ENCODE measurements around the gene BCL2L14. TPM values are rescaled to one million over a fixed set of nuclear protein-coding genes. Genes with fewer than 3 reads are reported as not detected.

BCL2L14 gene
- total and polyA plus RNA-seq, 4 experiments from 2014 or later: 0.41 to 1.9 (median 1.5) TPM

DNA sequence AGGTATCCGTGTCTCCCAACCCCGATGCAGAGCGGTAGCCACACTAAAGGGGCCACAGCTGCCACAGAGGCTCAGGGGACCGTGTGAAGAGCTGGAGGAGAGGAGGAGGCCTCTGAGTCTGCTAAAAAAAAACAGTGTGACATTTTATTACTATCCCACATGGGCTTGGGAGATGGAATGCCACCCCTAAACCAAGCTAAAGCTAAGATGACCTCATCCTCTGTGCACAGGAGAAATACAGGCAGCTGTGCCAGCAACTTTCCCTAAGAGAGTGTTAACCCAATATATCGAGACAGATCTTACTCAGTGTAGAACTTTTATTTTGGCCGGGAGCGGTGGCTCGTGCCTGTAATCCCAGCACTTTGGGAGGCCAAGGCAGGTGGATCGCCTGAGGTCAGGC lies 18.0 kb downstream of the BCL2L14 start:
- Mint-ChIP-seq H3K4me1 (no peaks in the 10 kb centered on the region), H3K4me3 (no peak overlapping the region), H3K27ac (no peak overlapping the region), H3K27me3 (peaks cover 0 to 5% of the 10 kb centered on the region in 2 donors), H3K9me3 (no peaks in the 10 kb centered on the region), H3K36me3 (no peaks in the 10 kb centered on the region)
- POLR2A ChIA-PET (ENCODE audit: partially characterized antibody): no interaction called here
- intact Hi-C loops (cut with micrococcal nuclease): no loop called here
- Histone ChIP-seq H3K9me3 (ENCODE audit: control insufficient read depth in 1 of 2, low read length in 2 of 2) (no peaks in the 10 kb centered on the region), H3K27ac (ENCODE audit: low read depth, low read length) (no peak overlapping the region), H3K4me3 (ENCODE audit: low read length in 2 of 2) (no peak overlapping the region), H3K27me3 (ENCODE audit: insufficient read depth, low read length) (no peaks in the 10 kb centered on the region), H3K36me3 (ENCODE audit: insufficient read depth, low read length) (no peaks in the 10 kb centered on the region), H3K4me1 (ENCODE audit: insufficient read depth, low read length) (no peaks in the 10 kb centered on the region)
- CTCF ChIA-PET (ENCODE audit: partially characterized antibody): interaction anchor here (0.9 kb wide), 1 partner anchor 239 kb away, joined by 3 read pairs; no protein-coding TSS in a partner anchor
- DNase-seq: no peak

GRCh38 chr12:12091071-12091470 lies 20.3 kb downstream of the BCL2L14 start:
- CTCF ChIA-PET (ENCODE audit: partially characterized antibody): no interaction called here
- POLR2A ChIA-PET (ENCODE audit: partially characterized antibody): no interaction called here
- Mint-ChIP-seq H3K4me1 (no peaks in the 10 kb centered on the region), H3K27ac (no peak overlapping the region), H3K27me3 (peaks cover 0 to 5% of the 10 kb centered on the region in 2 donors), H3K9me3 (no peaks in the 10 kb centered on the region), H3K4me3 (no peak overlapping the region), H3K36me3 (no peaks in the 10 kb centered on the region)
- no peaks in the 10 kb centered on the region for H3K27me3 ChIP-seq (ENCODE audit: insufficient read depth, low read length)
- H3K9me3 ChIP-seq (ENCODE audit: control insufficient read depth in 1 of 2, low read length in 2 of 2): no peaks in the 10 kb centered on the region
- no peak for DNase-seq
- intact Hi-C loops (cut with micrococcal nuclease): no loop called here
- H3K4me1 ChIP-seq (ENCODE audit: insufficient read depth, low read length): no peaks in the 10 kb centered on the region
- no peaks in the 10 kb centered on the region for H3K36me3 ChIP-seq (ENCODE audit: insufficient read depth, low read length)
- H3K4me3 ChIP-seq (ENCODE audit: low read length in 2 of 2): no peak overlapping the region
- no peak overlapping the region for H3K27ac ChIP-seq (ENCODE audit: low read depth, low read length)

- Histone ChIP-seq H3K36me3 (ENCODE audit: insufficient read depth, low read length) (no peaks in the 10 kb centered on the region), H3K27me3 (ENCODE audit: insufficient read depth, low read length) (no peaks in the 10 kb centered on the region), H3K27ac (ENCODE audit: low read depth, low read length) (no peak overlapping the region), H3K4me1 (ENCODE audit: insufficient read depth, low read length) (no peaks in the 10 kb centered on the region), H3K9me3 (ENCODE audit: control insufficient read depth in 1 of 2, low read length in 2 of 2) (no peaks in the 10 kb centered on the region), H3K4me3 (ENCODE audit: low read length in 2 of 2) (no peak overlapping the region)
- H3K4me3 Mint-ChIP-seq: no peak overlapping the region
- no peak overlapping the region for H3K27ac Mint-ChIP-seq
- H3K27me3 Mint-ChIP-seq: peaks cover 0 to 5% of the 10 kb centered on the region in 2 donors
- ChIA-PET POLR2A (ENCODE audit: partially characterized antibody) (interaction anchor here (0.6 kb wide), 1 partner anchor 361 kb away, joined by 3 read pairs; no protein-coding TSS in a partner anchor), CTCF (ENCODE audit: partially characterized antibody) (interaction anchor here (0.7 kb wide), 1 partner anchor 235 kb away, joined by 3 read pairs; no protein-coding TSS in a partner anchor)
- no peak for DNase-seq
- H3K9me3 Mint-ChIP-seq: no peaks in the 10 kb centered on the region
- no peaks in the 10 kb centered on the region for H3K4me1 Mint-ChIP-seq
- H3K36me3 Mint-ChIP-seq: no peaks in the 10 kb centered on the region
- intact Hi-C loops (cut with micrococcal nuclease): no loop called here
Measured at GRCh38 chr12:12091977-12092663, 21.4 kb downstream of the BCL2L14 start.

DNA sequence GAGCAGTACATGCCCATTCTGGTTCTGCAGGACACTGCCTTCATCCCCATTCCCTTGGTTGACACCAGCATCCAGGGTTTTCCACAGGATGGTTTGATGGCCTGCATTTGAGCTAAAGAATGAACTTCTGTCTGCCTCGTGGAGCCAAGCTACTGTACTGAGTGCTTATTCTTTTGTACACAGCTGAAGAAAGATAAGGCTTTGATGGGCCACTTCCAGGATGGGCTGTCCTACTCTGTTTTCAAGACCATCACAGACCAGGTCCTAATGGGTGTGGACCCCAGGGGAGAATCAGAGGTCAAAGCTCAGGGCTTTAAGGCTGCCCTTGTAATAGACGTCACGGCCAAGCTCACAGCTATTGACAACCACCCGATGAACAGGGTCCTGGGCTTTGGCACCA lies 23.7 kb downstream of the BCL2L14 start:
- Histone ChIP-seq H3K36me3 (ENCODE audit: insufficient read depth, low read length) (no peaks in the 10 kb centered on the region), H3K27me3 (ENCODE audit: insufficient read depth, low read length) (no peaks in the 10 kb centered on the region), H3K27ac (ENCODE audit: low read depth, low read length) (no peak overlapping the region), H3K9me3 (ENCODE audit: control insufficient read depth in 1 of 2, low read length in 2 of 2) (no peaks in the 10 kb centered on the region), H3K4me1 (ENCODE audit: insufficient read depth, low read length) (no peaks in the 10 kb centered on the region), H3K4me3 (ENCODE audit: low read length in 2 of 2) (no peak overlapping the region)
- H3K4me1 Mint-ChIP-seq: no peaks in the 10 kb centered on the region
- H3K9me3 Mint-ChIP-seq: no peaks in the 10 kb centered on the region
- intact Hi-C loops (cut with micrococcal nuclease): no loop called here
- H3K27ac Mint-ChIP-seq: peak overlapping the region in 1 of 7 donors; percentile 27
- peaks cover 0 to 1% of the 10 kb centered on the region in 2 donors for H3K36me3 Mint-ChIP-seq
- H3K4me3 Mint-ChIP-seq: no peak overlapping the region
- H3K27me3 Mint-ChIP-seq: peaks cover 0 to 5% of the 10 kb centered on the region in 2 donors
- ChIA-PET POLR2A (ENCODE audit: partially characterized antibody) (no interaction called here), CTCF (ENCODE audit: partially characterized antibody) (no interaction called here)
- DNase-seq: no peak

DNA sequence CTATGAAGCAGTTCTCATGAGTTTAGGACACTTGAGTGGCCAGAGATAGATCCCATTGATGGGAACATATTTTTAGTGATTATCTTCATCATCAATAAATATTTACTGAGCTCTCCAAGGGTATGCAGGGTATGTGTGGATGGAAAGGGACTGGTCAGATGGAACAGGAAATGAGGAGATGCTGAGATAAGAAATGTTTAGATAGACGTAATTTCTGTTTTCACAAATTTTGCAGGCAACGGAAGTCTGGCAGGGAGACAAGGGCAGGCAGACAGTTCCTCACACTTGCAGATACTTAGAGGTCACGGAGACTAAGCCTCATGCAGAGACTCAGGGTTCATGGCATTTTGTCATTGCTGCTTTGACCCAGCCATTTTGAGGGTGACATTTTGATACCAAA lies 24.3 kb downstream of the BCL2L14 start:
- POLR2A ChIA-PET (ENCODE audit: partially characterized antibody): no interaction called here
- intact Hi-C loops (cut with micrococcal nuclease): no loop called here

DNA sequence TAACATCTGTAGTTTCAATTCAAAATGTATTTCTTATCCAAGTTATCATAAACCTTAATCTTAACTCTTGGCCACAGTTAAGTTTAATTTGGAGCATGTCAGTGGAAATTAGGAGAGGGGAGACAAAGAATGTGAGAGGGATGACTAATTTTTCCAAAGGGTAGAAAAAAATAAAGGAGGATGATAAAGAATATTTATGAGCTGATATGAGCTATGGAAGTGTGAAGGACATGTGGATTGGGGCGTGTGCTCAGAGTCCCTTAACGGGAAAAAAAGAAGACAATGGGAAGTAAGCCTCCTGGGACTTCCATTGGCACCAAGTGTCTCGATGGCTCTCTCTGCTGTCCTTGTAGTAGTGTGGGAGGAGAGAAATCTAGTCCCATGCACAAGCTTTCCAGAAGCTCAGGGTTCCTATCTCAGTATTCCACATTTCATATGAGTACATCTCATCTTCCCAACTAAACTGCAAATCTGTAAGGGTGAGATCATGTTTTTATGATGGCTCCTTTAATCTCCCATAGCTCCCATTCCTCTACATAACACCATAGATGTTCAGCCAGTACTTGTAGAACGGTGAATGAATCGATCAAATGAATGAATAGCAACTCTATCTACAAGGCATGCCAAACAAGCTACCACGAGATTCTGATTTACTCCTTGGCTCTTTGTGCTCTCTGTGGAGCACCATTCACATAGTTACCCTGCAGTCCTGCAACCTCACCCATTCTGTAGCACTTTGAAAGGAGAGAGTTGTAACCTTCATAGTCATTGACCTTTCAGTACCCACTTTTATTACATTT lies 27.4 kb downstream of the BCL2L14 start:
- Mint-ChIP-seq H3K36me3 (peaks cover 4 to 7% of the 10 kb centered on the region in 2 donors), H3K9me3 (peaks cover 0 to 7% (median 2%) of the 10 kb centered on the region in 8 donors), H3K27me3 (no peaks in the 10 kb centered on the region), H3K4me3 (no peak overlapping the region), H3K27ac (no peak overlapping the region), H3K4me1 (no peaks in the 10 kb centered on the region)
- Histone ChIP-seq H3K4me1 (ENCODE audit: insufficient read depth, low read length) (no peaks in the 10 kb centered on the region), H3K27ac (ENCODE audit: low read depth, low read length) (no peak overlapping the region), H3K27me3 (ENCODE audit: insufficient read depth, low read length) (no peaks in the 10 kb centered on the region), H3K4me3 (ENCODE audit: low read length in 2 of 2) (no peak overlapping the region), H3K36me3 (ENCODE audit: insufficient read depth, low read length) (no peaks in the 10 kb centered on the region), H3K9me3 (ENCODE audit: control insufficient read depth in 1 of 2, low read length in 2 of 2) (no peaks in the 10 kb centered on the region)
- no peak for DNase-seq
- CTCF ChIA-PET (ENCODE audit: partially characterized antibody): no interaction called here
- POLR2A ChIA-PET (ENCODE audit: partially characterized antibody): no interaction called here
- intact Hi-C loops (cut with micrococcal nuclease): no loop called here

More for the DNA sequence above, 24.3 kb downstream of the BCL2L14 start:
- Histone ChIP-seq H3K4me1 (ENCODE audit: insufficient read depth, low read length) (no peaks in the 10 kb centered on the region), H3K36me3 (ENCODE audit: insufficient read depth, low read length) (no peaks in the 10 kb centered on the region), H3K27ac (ENCODE audit: low read depth, low read length) (no peak overlapping the region), H3K4me3 (ENCODE audit: low read length in 2 of 2) (no peak overlapping the region), H3K27me3 (ENCODE audit: insufficient read depth, low read length) (no peaks in the 10 kb centered on the region), H3K9me3 (ENCODE audit: control insufficient read depth in 1 of 2, low read length in 2 of 2) (no peaks in the 10 kb centered on the region)
- Mint-ChIP-seq H3K27me3 (peaks cover 0 to 4% of the 10 kb centered on the region in 2 donors), H3K4me3 (no peak overlapping the region), H3K36me3 (peaks cover 0 to 2% of the 10 kb centered on the region in 2 donors), H3K27ac (peak overlapping the region in 1 of 7 donors; percentile 86), H3K4me1 (no peaks in the 10 kb centered on the region), H3K9me3 (no peaks in the 10 kb centered on the region)
- no peak for DNase-seq
- CTCF ChIA-PET (ENCODE audit: partially characterized antibody): no interaction called here

- intact Hi-C loops (cut with micrococcal nuclease): no loop called here
- Histone ChIP-seq H3K27me3 (ENCODE audit: insufficient read depth, low read length) (no peaks in the 10 kb centered on the region), H3K36me3 (ENCODE audit: insufficient read depth, low read length) (no peaks in the 10 kb centered on the region), H3K4me1 (ENCODE audit: insufficient read depth, low read length) (no peaks in the 10 kb centered on the region), H3K9me3 (ENCODE audit: control insufficient read depth in 1 of 2, low read length in 2 of 2) (no peaks in the 10 kb centered on the region), H3K4me3 (ENCODE audit: low read length in 2 of 2) (no peak overlapping the region), H3K27ac (ENCODE audit: low read depth, low read length) (no peak overlapping the region)
- ChIA-PET POLR2A (ENCODE audit: partially characterized antibody) (no interaction called here), CTCF (ENCODE audit: partially characterized antibody) (no interaction called here)
- peaks cover 0 to 11% (median 5%) of the 10 kb centered on the region in 8 donors for H3K9me3 Mint-ChIP-seq
- H3K27me3 Mint-ChIP-seq: no peaks in the 10 kb centered on the region
- no peaks in the 10 kb centered on the region for H3K4me1 Mint-ChIP-seq
- H3K4me3 Mint-ChIP-seq: no peak overlapping the region
- DNase-seq: no peak
- peaks cover 4 to 7% of the 10 kb centered on the region in 2 donors for H3K36me3 Mint-ChIP-seq
- H3K27ac Mint-ChIP-seq: no peak overlapping the region
Measured at GRCh38 chr12:12098691-12099015, 27.9 kb downstream of the BCL2L14 start.

All from CD4-positive, alpha-beta memory T cell (primary cell).